ENCODE results near the gene MFRP.
A peak's percentile ranks its signal among the peaks of the same experiment; 100 is the strongest.

MFRP gene

DNA sequence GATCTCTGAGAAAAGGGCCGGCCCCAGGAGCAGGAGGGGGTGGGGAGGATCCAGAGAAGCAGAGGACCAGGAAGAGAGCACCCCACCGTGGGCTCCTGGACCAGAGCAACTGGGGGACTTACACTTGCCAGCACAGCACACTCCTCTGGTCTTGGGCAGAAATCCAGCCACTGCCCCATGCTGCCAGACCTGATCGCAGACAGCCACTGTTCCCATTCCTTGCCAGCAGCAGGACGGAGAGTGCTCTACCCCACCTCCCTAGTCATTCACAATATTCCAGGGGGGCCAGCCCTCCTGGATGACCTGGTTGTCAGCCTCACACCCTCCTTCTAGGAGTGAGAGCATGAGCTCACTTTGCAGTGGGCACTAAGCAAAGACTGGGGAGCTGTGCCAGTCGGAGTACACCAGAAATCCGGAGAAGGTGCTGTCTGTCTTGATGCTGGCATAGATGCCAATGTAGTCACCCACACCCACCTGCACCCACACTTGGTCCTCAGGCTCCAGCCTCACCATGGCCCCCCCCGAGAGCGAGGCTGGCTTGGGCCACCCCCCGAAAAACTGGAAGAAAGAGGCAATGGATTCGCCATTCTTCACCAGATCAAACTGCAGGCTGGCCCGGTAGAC, 7.4 kb downstream of the MFRP start:
- DNase-seq (ENCODE audit: extremely low read depth in 1 of 2, low read depth in 1 of 2) = no peak

DNA sequence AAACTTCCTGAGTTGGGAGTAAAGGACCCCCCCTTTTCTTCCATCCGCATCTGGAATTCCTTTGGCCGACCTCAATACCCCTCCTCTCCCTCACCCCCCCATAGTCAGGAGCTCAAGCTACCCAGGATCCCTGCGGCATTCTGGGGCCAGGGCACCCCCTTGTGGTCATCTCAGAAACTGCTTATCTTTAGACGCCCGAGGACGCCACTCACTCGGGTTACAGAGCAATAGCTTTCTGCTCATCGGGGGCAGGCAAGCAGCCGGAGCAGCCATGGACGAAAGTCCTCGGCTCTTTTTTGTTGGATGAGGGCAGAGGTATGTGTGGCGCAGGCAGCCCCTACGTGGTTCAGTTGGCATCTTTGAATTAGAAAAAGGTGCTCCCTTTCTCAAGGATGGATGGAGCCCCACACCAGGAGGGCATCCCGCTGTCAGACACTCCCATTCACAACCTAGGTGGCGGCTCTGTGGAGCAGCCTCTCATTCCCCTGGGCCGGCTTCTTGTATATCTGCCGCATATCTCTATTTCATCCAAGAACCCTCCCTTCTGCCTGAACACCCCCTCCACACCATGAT, 8.1 kb downstream of the MFRP start:
- peak; percentile 32 to 42 for DNase-seq (ENCODE audit: extremely low read depth in 1 of 2, low read depth in 1 of 2)

DNA sequence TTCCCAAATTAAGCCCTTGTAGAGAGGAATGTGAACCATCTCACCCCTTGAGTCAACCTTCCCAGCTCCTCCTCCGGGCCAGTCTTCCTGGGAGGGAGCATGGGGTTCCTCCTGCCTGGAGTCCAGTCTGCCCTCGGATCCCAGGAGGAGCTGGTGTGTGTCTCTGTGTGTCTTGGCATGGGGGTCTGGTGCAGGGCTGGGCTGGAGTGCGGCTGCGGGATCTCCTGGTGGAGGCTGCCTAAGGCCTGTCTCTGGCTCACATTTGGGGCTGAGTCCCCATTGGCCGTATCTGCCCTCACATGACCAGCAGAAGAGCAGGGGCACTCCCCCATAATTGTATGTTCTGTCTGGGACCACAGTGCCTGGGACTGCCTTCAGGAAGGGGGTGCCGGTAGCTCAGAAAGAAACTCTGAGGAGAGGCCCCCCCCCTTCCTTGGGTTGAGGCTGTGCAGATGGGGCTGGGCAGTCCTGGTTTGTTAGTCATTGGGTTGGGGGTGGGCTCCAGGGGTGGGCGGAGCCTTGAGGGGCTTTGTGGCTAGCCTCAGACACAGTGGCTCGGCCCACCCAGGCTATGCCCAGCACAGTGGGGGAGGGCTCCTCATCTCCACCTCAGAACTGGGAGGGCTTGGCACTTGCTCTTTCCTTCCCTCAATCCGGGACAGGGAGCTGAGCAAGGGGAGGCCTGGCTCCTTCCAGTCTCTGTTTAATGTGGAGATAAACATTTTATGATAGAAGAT, 8.8 kb downstream of the MFRP start:
- DNase-seq (ENCODE audit: extremely low read depth in 1 of 2, low read depth in 1 of 2) = no peak

DNA sequence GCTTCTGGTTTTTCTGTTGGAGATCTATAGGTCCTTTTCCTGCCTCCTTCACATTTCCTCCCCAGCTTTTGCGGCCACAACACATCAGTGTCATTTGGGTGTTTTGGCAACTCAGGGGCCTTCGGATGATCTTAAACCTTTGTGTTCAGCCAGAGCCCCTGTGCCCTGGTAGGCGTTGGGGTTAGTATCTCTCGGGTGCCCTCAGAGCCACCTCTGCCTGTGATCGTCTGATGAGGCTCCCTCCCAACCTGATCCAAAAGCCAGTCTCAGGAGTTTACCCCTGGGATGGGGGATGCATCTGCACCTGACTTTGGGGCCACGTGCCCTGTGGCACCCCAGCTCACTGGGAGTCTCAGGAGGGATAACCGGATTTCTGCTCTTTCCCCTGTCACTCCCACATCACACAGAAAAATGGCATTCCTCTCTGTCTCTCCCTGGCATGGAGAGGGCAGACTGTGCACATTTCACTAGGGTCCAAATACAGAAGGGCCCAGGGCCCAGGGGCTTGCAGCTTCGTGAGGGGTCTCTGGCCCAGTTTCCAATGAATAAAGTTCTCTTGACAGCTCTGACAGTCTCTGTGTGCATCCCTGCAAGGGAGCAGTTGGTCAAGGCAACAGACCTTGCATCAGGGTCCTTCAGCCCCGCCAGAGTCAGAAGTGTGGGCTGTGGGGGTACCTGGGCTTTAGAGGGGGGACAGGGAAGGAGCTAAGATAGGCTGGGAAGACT, 9.6 kb downstream of the MFRP start:
- no peak for DNase-seq (ENCODE audit: extremely low read depth in 1 of 2, low read depth in 1 of 2)

DNA sequence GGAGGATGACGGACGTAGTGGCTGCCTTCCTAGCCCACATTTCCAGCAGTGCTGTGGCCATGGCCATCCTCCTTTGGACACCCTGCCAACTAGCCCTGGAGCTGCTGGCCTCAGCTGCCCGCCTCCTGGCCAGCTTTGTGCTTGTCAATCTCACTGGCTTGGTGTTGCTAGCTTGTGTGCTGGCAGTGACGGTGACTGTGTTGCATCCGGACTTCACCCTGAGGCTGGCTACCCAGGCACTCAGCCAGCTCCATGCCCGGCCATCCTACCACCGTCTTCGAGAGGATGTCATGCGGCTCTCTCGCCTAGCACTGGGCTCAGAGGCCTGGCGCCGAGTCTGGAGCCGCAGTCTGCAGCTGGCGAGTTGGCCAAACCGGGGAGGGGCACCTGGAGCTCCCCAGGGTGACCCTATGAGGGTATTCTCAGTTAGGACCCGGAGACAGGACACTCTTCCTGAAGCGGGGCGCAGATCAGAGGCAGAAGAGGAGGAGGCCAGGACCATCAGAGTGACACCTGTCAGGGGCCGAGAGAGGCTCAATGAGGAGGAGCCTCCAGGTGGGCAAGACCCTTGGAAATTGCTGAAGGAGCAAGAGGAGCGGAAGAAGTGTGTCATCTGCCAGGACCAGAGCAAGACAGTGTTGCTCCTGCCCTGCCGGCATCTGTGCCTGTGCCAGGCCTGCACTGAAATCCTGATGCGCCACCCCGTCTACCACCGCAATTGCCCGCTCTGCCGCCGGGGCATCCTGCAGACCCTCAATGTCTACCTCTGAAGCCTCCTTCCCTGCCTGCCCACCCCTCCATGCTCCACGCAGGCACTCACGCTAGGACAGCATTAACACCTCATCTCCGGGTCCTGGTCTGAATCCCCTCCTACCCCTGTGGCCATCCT, 10.6 kb downstream of the MFRP start:
- DNase-seq (ENCODE audit: extremely low read depth in 1 of 2, low read depth in 1 of 2) = no peak

DNA sequence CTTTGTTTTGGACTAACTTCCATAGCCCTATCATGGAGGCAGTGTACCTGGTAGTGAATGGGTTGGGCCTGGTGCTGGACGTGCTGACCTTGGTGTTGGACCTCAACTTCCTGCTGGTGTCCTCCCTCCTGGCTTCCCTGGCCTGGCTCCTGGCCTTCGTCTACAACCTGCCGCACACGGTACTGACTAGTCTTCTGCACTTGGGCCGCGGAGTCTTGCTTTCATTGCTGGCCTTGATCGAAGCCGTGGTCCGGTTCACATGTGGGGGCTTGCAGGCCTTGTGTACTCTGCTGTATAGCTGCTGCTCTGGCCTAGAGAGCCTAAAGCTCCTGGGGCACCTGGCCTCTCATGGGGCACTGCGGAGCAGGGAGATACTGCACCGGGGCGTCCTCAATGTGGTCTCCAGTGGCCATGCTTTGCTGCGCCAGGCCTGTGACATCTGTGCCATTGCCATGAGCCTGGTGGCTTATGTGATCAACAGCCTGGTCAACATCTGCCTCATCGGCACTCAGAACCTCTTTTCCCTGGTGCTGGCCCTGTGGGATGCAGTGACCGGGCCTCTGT, 11.3 kb downstream of the MFRP start:
- no peak for DNase-seq (ENCODE audit: extremely low read depth in 1 of 2, low read depth in 1 of 2)

DNA sequence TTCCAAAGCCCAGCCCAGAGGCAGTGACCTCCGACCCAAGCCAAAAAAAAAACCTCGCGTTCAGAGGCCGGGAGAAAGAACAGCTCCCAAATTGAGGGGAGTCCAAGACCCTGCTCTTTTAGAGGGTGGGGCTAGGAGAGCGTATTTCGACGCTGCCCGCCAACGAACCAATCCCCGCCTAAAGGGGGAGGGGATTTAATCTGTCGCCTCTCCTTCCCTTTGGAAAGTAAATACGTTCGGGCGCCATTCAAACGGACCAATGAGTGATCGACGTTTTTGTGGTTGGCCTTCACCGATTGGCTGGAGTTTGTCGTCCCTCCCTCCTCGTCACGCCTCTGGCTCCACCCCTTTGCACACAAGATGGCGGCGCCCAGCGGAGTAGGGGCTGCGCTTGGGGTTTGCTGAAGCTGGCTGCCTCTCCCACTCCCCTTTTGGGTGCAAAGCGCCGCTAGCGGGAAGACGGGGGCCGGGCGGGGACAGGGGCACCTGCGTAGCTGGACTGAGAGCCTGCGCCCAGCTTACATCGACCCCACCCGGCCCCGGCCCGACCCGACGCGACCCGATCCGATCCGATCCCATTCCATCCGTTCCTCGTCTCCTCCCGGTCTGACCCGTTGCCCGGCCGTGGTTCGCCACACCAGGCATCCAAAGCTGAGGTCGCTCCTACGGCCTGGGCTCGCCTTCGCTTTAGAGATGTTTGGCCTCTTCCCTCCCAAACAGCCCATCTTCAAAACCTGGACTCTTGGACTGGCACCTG, 12.2 kb downstream of the MFRP start, which contains the start of gene RNF26:
Gene RNF26 (plus strand): TSS at position 354 of the 757 bp plus-strand sequence. CDS start 596 bp downstream, outside the sequence.
- DNase-seq (ENCODE audit: extremely low read depth in 1 of 2, low read depth in 1 of 2) = peak; percentile 73 to 92

DNA sequence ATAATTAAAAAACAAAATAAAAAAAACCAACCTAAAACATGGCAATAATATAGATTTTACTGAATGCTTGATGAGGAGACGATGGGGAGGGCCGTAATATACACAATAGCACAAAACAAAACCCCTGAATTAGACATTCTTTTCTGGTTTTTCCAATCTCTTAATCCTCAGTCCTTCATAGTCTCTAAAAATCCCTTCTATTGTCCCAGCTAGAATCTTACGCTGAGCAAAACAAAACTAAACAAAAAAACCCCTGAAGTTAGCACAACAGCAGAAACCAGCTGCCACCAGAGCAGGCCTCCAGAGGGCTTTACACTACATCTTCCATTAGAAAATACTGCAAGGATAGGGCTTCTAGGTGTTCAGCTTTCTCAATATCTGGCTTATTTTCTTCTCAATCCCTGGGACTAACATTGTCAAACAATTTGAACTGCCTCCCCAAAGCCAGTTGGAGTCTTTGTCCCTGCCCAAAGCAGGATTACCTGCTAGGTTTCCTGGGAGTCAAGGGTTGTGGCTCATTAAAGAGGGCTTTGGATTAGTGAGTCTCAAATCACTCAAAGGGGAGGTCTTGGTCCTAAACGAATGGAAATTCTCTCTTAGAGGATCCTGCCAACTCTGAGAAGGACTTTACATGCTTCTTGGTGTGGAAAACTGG, 14.3 kb downstream of the MFRP start:
- no peak for DNase-seq (ENCODE audit: extremely low read depth in 1 of 2, low read depth in 1 of 2)

DNA sequence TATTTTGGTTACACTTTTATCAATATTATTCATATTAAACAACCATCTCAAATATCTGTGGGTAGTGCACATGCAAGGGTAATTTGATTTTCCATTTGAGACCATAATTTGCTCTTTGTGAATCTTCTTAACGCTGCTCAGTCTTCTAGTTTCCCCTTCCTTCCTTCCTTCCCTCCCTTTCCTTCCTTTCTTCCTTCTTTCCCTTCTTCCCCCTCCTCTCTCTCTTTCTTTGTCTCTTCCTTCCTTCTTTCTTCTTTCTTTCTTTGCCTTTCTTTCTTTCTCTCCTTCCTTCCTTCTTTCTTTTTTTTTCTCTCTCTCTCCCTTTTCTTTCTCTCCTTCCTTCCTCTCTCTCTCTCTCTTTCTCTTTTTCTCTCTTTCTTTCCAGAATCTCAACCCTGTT, 16.3 kb downstream of the MFRP start:
- no peak for DNase-seq (ENCODE audit: extremely low read depth in 1 of 2, low read depth in 1 of 2)

DNA sequence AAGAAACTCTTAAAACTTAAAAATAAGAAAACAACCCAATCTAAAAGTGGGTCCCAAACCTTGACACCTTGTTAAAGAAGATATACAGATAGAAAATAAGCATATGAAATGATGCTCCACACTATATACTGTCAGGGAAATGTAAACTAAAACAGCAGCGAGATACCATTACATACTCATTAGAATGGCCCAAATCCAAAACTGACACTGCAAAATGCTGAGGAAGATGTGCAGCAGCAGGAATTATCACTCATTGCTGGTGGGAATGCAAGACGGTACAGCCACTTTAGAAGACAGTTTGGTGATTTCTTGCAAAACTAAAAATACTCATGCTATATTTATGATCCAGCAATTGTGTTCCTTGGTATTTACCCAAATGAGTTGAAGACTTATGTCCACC, 17.2 kb downstream of the MFRP start:
- DNase-seq (ENCODE audit: extremely low read depth in 1 of 2, low read depth in 1 of 2) = no peak

DNA sequence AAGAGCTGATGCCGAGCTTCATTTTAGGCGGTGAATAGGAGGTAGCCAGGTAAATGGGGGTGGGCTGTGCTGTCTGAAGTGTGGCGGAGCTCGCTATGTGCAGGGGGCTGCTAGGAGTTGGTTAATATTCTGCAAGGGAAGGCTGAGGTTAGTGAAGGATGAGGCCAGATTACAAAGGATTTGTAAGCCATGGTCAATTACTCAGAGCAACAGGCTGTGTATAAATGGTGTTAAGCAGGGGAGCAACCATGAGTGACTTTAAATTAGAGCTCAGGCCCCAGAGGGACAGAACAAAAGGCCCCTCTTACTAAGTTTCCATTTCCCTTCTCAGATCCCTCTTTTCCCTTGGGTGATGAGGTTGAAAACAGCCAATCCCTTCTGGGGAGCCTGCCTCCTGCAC, 22.3 kb downstream of the MFRP start:
- DNase-seq (ENCODE audit: extremely low read depth in 1 of 2, low read depth in 1 of 2) = no peak

DNA sequence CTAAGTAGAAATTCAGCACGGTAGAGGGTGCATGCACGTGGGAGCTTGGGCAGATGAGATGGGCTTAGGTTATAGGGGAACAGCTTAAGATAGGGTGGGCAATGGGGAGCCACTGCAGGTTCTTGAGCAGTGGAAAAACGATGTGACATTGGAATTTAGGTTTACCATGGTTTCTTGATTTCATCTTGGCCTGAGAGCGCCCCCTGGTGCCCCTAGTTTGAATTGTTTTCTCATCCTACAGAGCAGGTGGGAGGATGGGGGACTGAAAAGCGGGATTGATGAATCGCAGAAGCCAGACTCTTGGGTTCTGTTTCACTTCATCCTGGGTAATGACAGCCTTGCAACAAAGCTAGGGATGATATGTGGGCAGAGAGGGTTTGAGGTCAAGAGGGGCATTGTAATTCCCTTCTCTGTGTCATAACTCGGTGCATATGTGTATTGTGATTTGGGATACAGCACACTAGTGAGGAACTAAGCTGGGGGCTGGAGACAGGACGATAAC, 22.9 kb downstream of the MFRP start:
- peak; percentile 34 to 66 for DNase-seq (ENCODE audit: extremely low read depth in 1 of 2, low read depth in 1 of 2)

DNA sequence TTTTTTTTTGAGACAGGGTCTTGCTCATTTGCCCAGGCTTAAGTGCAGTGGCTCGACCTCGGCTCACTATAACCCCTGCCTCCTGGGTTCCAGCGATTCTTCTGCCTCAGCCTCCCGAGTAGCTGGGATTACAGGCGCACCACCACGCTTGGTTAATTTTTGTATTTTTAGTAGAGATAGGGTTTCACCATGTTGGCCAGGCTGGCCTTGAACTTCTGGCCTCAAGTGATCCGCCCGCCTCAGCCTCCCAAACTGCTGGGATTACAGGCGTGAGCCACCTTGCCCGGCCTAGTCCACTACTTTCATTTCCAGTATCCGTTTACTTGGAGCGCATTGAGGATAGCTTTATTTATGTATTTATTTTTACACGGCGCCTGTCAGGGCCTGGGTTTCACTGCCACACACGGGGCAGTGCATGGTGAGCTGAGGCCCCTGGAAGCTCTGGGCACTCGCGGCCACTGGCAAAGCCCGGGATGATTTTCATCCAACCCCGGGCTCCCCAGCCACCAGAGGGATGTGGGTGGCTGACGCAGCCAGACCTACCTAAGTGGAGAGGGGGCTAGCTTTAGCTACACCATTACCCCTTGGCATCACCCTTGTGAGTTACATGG, 23.5 kb downstream of the MFRP start:
- no peak for DNase-seq (ENCODE audit: extremely low read depth in 1 of 2, low read depth in 1 of 2)

DNA sequence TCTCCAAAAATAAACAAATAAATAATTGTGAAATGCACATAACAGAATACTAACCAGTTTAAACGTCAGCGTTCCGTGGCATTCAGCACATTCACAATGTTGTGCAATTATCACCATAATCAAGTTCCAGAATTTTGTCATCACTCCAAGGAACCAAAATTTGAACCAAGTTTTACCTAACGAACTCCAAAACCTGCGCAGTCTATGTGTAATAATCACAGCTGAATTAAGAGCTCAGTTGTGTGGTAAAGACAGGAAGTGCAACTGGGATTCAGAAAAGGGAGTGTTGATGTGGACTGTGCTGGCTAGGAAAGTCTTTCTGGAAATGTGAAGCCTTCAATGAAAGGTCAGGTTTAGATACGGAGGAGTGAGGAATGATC, 24.2 kb downstream of the MFRP start:
- DNase-seq (ENCODE audit: extremely low read depth in 1 of 2, low read depth in 1 of 2) = no peak

DNA sequence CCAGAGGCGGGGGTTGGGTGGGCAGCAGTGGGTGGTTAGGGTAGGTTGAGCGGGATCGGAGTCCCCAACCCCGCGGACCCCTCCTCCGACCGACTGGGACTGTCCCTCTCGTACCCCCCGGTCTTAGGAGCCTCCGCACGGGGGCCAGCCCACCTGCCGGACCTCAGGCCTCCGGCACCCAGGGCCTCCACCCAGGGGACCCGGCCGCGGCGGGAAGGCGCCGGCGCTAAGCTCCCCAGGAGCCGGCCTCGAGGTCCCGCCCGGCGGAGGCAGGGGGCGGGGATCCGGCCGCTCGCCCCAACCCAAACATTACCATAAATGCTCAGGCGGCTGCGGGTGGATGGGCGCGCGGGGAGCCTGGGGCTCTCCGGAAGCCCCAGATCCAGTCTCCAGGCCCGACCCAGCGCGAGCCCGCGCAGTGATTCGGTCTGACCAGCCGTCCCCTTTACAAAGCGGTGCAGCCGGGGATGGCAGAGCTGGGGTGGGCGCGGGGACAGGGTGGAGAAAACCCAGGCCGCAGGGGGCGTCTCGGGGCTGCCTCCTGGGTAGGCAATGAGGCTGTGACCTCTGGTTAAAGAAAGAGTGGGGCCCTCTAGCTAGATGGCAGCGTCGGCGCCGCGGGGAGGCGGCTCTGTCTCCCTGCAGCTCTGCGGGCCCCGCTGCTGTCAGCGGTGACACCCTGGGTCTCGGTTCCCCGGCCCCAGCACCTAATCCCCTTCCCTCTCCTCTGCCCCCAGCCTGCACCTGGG, 25.6 kb downstream of the MFRP start:
- DNase-seq (ENCODE audit: extremely low read depth in 1 of 2, low read depth in 1 of 2) = peak in 1 of 2 donors; percentile 41

DNA sequence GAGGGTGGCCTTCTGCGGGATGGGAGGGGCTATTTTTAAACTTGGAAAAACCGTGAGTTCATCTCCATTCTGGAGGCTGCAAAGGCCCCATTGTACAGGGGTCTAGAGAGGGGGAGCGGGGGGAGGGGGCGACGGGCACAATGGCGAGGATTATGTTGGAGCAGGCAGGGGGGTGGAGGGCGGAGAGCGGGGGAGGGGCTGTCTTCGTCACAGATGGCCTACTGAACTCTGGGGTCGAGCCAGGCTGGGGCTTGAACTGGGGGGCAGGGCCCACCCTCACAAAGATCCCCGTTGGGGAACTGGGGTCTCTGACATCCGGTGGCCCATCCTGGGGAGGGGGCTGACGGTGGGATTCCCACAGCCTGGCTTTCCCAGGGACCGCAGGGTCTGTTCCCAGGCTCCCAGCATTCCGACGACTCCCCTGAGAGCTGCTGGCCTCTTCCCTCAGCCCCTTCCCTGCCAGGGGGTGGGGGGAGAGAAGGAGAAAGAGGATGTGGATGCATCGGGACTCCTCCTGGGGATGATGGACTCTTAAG, 26.2 kb downstream of the MFRP start:
- DNase-seq (ENCODE audit: extremely low read depth in 1 of 2, low read depth in 1 of 2) = no peak

DNA sequence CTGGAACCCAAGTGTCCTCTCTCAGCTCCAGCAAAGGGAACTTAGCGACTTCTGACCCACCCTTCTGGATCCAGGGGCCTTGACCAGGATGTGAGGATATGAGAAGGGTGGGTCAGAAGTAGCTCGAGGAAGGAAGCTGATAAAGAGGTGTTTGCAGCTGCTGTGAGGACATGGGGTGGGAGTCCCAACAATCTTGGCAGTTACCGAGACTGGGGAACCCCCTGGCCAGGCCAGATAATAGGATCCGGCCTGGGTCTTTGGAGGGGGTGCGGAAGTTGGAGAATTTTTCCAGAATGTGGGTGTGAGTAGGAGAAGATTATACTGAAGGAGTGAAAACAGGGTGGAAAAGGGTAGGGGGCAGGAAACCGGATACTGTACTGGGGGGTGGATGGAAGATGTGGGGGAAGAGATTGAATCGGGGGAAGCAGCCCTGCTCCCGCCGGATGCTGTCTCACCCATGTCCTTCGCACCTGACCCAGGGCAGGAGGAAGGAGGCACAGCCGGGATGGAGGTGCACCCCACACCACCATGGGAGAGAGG, 26.7 kb downstream of the MFRP start:
- DNase-seq (ENCODE audit: extremely low read depth in 1 of 2, low read depth in 1 of 2) = no peak
